Measurements from ENCODE around the gene HOXB9. TPM values are rescaled to one million over a fixed set of nuclear protein-coding genes. Genes with fewer than 3 reads are reported as not detected.

HOXB9 gene
- total and polyA plus RNA-seq, 12 donors: 0.11 to 2.7 (median 0.68) TPM; not detected in 2

DNA sequence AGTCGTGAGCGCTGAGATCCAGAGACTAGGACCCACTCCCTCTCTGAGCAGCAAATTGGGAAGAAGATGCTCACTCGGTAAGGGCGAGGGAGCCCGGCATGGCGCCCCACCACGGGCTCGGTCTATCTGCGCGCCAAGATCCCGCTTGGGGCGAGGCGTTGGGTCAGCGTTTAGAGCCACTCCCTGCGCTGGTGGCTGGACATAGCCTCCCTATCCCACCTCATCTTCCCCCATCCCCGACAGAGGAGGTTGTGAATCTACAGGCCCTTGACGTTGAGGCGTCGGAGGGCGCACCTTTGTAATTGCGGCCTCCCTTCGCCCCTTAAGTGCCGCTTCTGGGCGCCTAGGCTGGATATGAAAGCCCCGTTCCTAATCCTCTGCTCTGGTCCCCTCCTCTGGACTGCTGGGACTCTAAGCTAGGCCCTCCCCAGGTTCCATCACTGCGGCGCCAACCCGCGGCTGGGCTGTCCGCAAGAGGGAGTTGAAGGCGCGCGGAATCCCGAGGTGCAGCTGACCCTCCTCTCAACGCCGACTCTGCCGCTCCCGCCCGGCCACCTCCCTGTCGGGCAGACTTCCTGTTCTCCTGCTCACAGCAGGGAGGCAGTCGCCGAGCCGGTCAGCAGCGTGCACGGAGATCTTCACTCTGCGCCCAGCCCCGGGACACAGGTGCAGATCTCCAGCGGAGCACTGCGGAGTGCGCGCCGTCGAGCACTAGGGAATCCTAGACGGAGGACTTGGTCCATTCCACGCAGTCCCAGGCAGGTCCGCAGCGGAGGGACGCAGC is 16.1 kb upstream of the HOXB9 start:
- H3K27me3 ChIP-seq: peaks cover 89% of the 10 kb centered on the region
- H3K36me3 ChIP-seq (replicated peaks in 1 of 2): no peaks in the 10 kb centered on the region
- WGBS, 4 donors: 13 to 19% (median 18%) methylated on average over 14 to 58 of the region's 58 CpGs
- no peaks in the 10 kb centered on the region for H3K9me3 ChIP-seq (replicated peaks in 1 of 3)
- no peak overlapping the region for H3K27ac ChIP-seq
- H3K4me1 ChIP-seq (replicated peaks in 1 of 2): peaks cover 0 to 3% of the 10 kb centered on the region in 2 donors
- TF ChIP-seq POLR2A (IDR thresholded peaks at IDR 0.05): no peak
- no peak for DNase-seq
- intact Hi-C loops (cut with DNase I): no loop called here
- no peak overlapping the region for H3K4me3 ChIP-seq

DNA sequence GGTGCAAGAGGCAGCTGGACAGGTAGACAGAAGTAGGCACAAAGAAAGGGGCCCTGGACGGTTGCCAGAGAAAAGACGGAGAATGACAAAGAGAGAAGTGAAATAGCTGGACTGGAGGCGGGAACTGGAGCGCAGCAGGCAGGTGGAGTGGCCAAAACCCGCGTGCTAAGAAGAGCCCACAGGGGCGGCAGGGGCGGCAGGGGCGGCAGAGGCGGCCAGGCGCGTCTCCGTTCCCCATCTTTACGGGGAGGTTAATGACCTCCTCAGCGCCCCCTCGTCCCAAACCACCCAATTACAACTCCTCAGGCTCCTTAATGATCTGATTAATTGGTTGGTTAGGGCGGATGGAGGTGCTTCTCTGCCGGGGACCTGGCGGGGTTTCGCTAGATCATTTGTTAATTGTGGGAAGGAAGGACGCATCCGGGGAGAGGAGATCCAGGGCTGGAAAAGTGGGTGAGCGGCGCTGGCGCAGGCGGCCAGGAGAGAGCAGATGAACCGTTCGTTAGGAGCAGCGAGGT is 15.4 kb upstream of the HOXB9 start:
- H3K4me1 ChIP-seq (replicated peaks in 1 of 2): peaks cover 0 to 3% of the 10 kb centered on the region in 2 donors
- 16 to 26% (median 17%) methylated on average over 26 to 29 of the region's 29 CpGs for WGBS, 4 donors
- H3K9me3 ChIP-seq (replicated peaks in 1 of 3): no peaks in the 10 kb centered on the region
- TF ChIP-seq, protein P1, sequence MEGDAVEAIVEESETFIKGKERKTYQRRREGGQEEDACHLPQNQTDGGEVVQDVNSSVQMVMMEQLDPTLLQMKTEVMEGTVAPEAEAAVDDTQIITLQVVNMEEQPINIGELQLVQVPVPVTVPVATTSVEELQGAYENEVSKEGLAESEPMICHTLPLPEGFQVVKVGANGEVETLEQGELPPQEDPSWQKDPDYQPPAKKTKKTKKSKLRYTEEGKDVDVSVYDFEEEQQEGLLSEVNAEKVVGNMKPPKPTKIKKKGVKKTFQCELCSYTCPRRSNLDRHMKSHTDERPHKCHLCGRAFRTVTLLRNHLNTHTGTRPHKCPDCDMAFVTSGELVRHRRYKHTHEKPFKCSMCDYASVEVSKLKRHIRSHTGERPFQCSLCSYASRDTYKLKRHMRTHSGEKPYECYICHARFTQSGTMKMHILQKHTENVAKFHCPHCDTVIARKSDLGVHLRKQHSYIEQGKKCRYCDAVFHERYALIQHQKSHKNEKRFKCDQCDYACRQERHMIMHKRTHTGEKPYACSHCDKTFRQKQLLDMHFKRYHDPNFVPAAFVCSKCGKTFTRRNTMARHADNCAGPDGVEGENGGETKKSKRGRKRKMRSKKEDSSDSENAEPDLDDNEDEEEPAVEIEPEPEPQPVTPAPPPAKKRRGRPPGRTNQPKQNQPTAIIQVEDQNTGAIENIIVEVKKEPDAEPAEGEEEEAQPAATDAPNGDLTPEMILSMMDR (IDR thresholded peaks at IDR 0.05): no peak
- TF ChIP-seq POLR2A (IDR thresholded peaks at IDR 0.05): no peak
- H3K4me3 ChIP-seq: no peak overlapping the region
- H3K27me3 ChIP-seq: peaks cover 92% of the 10 kb centered on the region
- no peak for DNase-seq
- intact Hi-C loops (cut with DNase I): no loop called here
- H3K36me3 ChIP-seq (replicated peaks in 1 of 2): no peaks in the 10 kb centered on the region
- no peak overlapping the region for H3K27ac ChIP-seq

DNA sequence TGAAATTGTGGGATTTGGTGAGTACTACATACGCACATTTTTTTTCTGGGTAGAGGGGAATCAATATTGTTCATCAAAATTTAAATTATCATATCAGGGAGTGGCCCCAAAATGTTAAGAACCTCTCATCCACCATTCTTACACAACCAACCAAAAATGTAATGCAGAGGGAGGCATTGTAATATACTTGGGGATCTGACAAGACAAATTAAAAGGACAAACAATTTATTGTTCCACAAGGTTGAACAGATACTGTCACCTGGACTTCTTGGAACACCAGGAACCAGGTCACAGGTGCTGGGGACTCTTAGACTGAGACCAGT is 14.7 kb upstream of the HOXB9 start:
- DNase-seq: no peak
- peaks cover 0 to 7% of the 10 kb centered on the region in 2 donors for H3K4me1 ChIP-seq (replicated peaks in 1 of 2)
- no peak overlapping the region for H3K27ac ChIP-seq
- H3K9me3 ChIP-seq (replicated peaks in 1 of 3): no peaks in the 10 kb centered on the region
- intact Hi-C loops (cut with DNase I): no loop called here
- H3K36me3 ChIP-seq (replicated peaks in 1 of 2): no peaks in the 10 kb centered on the region
- WGBS, 4 donors: 45 to 73% (median 69%) methylated on average over 1 of the region's 1 CpG
- TF ChIP-seq, protein P1 (IDR thresholded peaks at IDR 0.05): no peak
- TF ChIP-seq POLR2A (IDR thresholded peaks at IDR 0.05): no peak
- peaks cover 92% of the 10 kb centered on the region for H3K27me3 ChIP-seq
- no peak overlapping the region for H3K4me3 ChIP-seq

DNA sequence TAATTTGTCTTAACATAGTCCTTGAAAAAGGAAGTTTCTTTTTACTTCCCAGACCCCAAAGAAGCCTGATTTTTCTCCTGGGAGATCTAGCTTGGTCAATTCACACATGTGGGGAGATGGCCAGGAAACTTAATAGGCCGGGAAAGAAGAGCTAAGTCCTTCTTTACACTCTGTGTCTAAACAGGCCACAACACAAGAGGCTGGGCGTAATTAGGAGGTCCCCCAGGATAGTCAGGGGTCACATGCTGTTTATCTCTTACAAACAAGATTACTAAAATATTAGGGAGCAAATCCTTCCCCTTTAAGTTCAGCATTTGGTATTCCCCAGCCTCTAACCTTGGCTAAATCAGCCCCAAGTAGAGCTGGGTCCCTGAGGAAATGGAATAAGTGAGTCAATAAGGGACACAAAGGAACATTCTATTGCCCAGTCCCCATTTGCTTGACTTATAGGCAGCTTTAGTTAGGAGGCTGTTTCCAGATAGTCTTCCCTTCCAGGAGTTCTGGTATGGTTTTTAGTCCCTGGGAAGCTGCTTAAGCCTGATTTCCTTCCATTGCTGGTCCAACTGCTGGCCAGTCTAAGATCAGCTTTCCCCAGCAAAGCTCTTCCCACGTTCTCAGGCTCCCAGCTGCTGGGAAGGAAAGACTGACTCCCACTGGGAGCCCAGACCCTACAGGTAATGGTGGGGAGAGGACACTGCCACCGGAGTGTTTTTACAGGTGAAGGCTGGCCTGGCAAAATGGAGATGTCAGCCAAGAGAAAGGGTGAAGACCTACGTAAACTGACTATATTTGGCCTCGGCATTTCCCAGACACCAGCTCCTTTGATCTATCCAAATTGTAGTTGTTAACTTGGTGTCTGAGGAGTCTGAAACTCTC is 14.1 kb upstream of the HOXB9 start:
- intact Hi-C loops (cut with DNase I): no loop called here
- no peak overlapping the region for H3K27ac ChIP-seq
- peaks cover 0 to 7% of the 10 kb centered on the region in 2 donors for H3K4me1 ChIP-seq (replicated peaks in 1 of 2)
- peaks cover 92% of the 10 kb centered on the region for H3K27me3 ChIP-seq
- TF ChIP-seq, protein P1 (IDR thresholded peaks at IDR 0.05): no peak
- no peak for TF ChIP-seq POLR2A (IDR thresholded peaks at IDR 0.05)
- no peak overlapping the region for H3K4me3 ChIP-seq
- 75 to 80% (median 79%) methylated on average over 6 of the region's 6 CpGs for WGBS, 4 donors
- no peak for DNase-seq
- H3K9me3 ChIP-seq (replicated peaks in 1 of 3): no peaks in the 10 kb centered on the region
- no peaks in the 10 kb centered on the region for H3K36me3 ChIP-seq (replicated peaks in 1 of 2)
